ENCODE results near the gene SFMBT1.

GRCh38 chr3:53080612-53081205, 34.8 kb upstream of the SFMBT1 start:
- no peak for TF ChIP-seq POLR2AphosphoS5 (IDR thresholded peaks at IDR 0.05; ENCODE audit: insufficient read depth in 1 of 2, low read depth in 1 of 2)
- TF ChIP-seq, protein P1, sequence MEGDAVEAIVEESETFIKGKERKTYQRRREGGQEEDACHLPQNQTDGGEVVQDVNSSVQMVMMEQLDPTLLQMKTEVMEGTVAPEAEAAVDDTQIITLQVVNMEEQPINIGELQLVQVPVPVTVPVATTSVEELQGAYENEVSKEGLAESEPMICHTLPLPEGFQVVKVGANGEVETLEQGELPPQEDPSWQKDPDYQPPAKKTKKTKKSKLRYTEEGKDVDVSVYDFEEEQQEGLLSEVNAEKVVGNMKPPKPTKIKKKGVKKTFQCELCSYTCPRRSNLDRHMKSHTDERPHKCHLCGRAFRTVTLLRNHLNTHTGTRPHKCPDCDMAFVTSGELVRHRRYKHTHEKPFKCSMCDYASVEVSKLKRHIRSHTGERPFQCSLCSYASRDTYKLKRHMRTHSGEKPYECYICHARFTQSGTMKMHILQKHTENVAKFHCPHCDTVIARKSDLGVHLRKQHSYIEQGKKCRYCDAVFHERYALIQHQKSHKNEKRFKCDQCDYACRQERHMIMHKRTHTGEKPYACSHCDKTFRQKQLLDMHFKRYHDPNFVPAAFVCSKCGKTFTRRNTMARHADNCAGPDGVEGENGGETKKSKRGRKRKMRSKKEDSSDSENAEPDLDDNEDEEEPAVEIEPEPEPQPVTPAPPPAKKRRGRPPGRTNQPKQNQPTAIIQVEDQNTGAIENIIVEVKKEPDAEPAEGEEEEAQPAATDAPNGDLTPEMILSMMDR (IDR thresholded peaks at IDR 0.05): no peak
